ENCODE measurements around the gene RGPD3. TPM values are rescaled to one million over a fixed set of nuclear protein-coding genes. Genes with fewer than 3 reads are reported as not detected.

Gene RGPD3
- total RNA-seq, 1 donor from 2014 or later = 0.29 TPM

- DNase-seq (ENCODE audit: extremely low read depth, low read depth, low spot score) = no peak
These were observed 124.9 kb downstream of the RGPD3 start for GRCh38 chr2:106343274-106343673.

DNA sequence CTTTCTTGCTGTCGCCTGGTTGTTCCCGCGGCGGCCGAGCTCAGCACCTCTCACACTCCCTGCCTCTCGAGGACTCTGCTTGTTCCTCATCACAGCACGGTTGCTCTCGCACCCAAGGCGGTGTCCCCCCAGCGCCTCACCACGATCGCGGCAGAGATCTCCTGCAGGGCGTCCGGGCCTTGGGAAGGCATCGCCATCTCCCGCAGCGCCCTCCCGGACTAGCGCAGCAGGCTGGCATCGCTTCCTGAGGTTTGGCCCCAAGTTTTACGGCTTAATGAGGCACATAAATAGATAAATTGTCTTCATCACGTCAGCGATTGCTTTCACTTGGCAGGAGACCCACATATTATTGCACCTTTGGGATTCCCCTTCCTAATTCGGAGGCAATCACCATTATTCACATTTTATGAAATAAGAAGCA lies 125.4 kb downstream of the RGPD3 start:
- no peak for DNase-seq (ENCODE audit: extremely low read depth, low read depth, low spot score)

GRCh38 chr2:106341666-106342065 lies 126.5 kb downstream of the RGPD3 start:
- DNase-seq (ENCODE audit: extremely low read depth, low read depth, low spot score) = no peak

Other genes with a start within 250 kb of the RGPD3 start
- gene CD8B2, start 19.0 kb upstream of the RGPD3 start, total RNA-seq = not detected in 2 replicates